Mucosa of descending colon (tissue), 3 donors: Measurements from ENCODE around the gene SHC2. TPM values are rescaled to one million over a fixed set of nuclear protein-coding genes. Genes with fewer than 3 reads are reported as not detected.
"Not testable (repeated sequence)": the region's sequence is repeated elsewhere in the genome, so short reads cannot be mapped to it uniquely, and the experiment has no call there.

Experiments used
- ATAC-seq: fragments of 200-7000 bp; cut with Tn5 transposase; one replicate; pipeline ENCODE4 v1.9.1; 2020; ENCODE audit warnings: mild to moderate bottlenecking, moderate library complexity
- DNase-seq, 3 donors: peaks; one replicate each; pipeline ENCODE4 v3.0.0-alpha.2; 2020
- H3K36me3 ChIP-seq: fragments of 200-600 bp; one replicate; pipeline ENCODE4 v1.8.0; 2021; ENCODE audit warnings: low read depth, mild to moderate bottlenecking
- H3K4me1 ChIP-seq: fragments of 200-600 bp; one replicate; pipeline ENCODE4 v1.8.0; 2021; ENCODE audit warnings: low read depth, mild to moderate bottlenecking
- H3K4me3 ChIP-seq: fragments of 200-600 bp; one replicate; pipeline ENCODE4 v1.8.0; 2021; ENCODE audit warnings: mild to moderate bottlenecking
- H3K9me3 ChIP-seq: fragments of 200-600 bp; one replicate; pipeline ENCODE4 v1.8.0; 2021; ENCODE audit warnings: mild to moderate bottlenecking
- intact Hi-C, 2 donors: fragments of 100-400 bp; cut with DNase I in 1 of 2; cut with micrococcal nuclease in 1 of 2; formaldehyde crosslinking; loops; one replicate each; pipeline versions ENCODE4 v1.11.0 to v1.11.1; 2022; cut with DNase I, micrococcal nuclease
- total RNA-seq, 3 donors: library from RNA; stranded (reverse); fragmentation: NEBNext Ultra II Directional in 2 of 3; extraction: Animal tissue kit (Norgen Biotek cat#: 25700) in 2 of 3; gene quantifications; one replicate each; pipeline versions ENCODE4 v1.2.1 to v1.2.4, GENCODE V29; 2021 to 2023
- TF ChIP-seq, protein P1 (sequence below): fragments of 200-600 bp; IDR thresholded peaks from one replicate; pipeline ENCODE4 v1.8.0; 2022; ENCODE audit warnings: antibody characterized with exemption, mild to moderate bottlenecking
- donor health status: DM: no; HTN: no; CAD: no; lungs with moderate emphysema.
- donor health status: DM: no; HTN: no; CAD: no.
- donor health status: DM: no; HTN: yes; CAD: no.

Gene SHC2
- total RNA-seq, 3 donors from 2014 or later = 5.3 to 39.3 (median 6.0) TPM

DNA sequence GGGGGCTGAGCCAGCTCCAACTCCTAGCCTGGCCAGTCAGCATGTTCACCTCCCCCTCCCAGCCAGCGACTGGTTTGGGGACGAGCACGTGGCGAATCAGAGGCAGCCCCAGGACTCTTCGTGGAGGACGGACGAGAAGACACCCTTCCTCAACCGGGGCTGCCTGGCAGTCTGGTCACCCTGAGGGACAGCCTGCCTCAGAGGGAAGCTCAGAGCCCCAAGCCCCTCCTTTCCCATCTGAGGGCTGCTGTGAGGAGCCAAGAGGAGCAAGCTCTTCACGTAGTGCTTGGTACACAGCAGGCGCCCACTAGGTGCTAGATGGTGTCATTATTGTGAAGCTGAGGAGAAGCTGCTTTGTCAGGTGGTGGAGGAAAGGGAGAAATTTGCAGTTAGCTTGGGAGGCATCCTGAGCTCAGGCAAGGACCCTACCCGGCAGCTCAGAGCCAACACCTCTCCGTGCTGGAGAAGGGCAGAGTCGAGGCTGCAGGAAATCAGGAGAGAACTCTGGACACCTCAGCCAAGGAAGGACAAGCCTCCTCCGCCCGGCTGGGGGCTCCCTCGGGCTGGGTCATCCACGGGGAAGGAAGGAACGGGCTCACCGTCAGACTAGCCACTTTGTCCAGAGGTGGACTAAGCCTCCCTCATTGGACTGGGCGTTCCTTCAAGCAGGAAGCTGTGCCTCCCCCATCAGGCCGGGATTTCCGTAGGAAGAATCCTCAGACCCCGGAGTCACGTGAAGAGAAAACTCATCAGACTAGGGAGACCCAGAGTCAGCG is 37.0 kb downstream of the SHC2 start:
- TF ChIP-seq, protein P1, sequence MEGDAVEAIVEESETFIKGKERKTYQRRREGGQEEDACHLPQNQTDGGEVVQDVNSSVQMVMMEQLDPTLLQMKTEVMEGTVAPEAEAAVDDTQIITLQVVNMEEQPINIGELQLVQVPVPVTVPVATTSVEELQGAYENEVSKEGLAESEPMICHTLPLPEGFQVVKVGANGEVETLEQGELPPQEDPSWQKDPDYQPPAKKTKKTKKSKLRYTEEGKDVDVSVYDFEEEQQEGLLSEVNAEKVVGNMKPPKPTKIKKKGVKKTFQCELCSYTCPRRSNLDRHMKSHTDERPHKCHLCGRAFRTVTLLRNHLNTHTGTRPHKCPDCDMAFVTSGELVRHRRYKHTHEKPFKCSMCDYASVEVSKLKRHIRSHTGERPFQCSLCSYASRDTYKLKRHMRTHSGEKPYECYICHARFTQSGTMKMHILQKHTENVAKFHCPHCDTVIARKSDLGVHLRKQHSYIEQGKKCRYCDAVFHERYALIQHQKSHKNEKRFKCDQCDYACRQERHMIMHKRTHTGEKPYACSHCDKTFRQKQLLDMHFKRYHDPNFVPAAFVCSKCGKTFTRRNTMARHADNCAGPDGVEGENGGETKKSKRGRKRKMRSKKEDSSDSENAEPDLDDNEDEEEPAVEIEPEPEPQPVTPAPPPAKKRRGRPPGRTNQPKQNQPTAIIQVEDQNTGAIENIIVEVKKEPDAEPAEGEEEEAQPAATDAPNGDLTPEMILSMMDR = no peak
- ATAC-seq (no peak), DNase-seq (no peak)
- no peaks in the 10 kb centered on the region for H3K9me3 ChIP-seq
- no peak overlapping the region for H3K4me3 ChIP-seq
- intact Hi-C loops = no loop called here
- H3K36me3 ChIP-seq = no peaks in the 10 kb centered on the region
- H3K4me1 ChIP-seq = no peaks in the 10 kb centered on the region

DNA sequence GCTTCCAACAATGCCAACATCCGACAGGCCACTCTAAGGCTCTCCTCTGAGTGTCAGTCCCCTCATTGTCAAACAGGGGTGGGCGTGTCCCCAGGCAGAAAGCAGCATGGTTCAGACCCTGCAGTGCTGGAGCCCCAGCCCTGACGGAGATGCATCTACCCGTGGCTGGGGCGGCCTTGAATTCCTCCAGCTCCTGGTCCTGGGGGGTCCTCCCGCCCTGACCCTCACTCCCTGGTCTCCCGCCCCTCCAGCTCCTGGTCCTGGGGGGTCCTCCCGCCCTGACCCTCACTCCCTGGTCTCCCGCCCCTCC is 38.0 kb downstream of the SHC2 start:
- ATAC-seq, H3K4me3 ChIP-seq, H3K36me3 ChIP-seq, H3K9me3 ChIP-seq, intact Hi-C loops, H3K4me1 ChIP-seq, DNase-seq: not testable (repeated sequence)

DNA sequence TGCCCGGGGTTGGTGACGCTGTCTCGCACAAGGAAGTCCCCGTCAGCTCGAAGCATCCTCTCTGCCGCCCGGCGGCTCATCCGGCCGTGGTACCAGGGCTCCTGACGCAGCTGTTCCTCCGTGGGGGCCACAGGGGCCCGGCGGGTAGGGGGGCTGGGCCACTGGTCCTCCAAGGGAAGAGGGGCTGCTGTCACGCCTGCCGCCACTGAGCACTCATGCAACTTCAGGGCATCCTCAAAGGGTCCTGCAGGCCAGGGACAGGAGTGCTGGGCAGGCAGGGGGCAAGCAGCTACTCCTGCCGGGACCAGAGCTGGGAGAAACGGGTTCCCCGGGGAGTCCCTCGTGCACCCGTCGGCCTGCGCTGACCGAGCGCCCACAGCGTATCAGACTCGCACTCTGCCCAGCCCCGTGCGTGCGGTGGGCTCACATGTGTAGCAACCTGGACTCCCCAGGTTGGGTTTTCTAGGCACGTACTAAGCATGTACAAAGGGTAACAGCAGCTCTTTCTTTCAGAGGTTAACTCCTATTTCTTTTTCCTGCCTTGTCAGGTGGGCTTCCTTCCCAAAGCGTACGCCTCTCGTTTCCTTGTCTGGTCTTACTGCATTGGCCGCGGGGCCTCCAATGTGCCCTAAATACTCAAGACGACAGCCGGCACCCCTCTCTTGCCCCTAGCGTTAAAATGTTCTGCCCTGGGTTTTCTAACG is 38.5 kb downstream of the SHC2 start:
- H3K4me1 ChIP-seq = no peaks in the 10 kb centered on the region
- H3K4me3 ChIP-seq = no peak overlapping the region
- TF ChIP-seq, protein P1 = no peak
- DNase-seq = no peak
- no peaks in the 10 kb centered on the region for H3K9me3 ChIP-seq
- no peaks in the 10 kb centered on the region for H3K36me3 ChIP-seq
- intact Hi-C loops = no loop called here
- ATAC-seq = no peak

- TF ChIP-seq, protein P1 = no peak
- ATAC-seq = no peak
Observed at GRCh38 chr19:419721-420515, 40.9 kb downstream of the SHC2 start.

GRCh38 chr19:418761-419671 is 41.8 kb downstream of the SHC2 start:
- H3K36me3 ChIP-seq = no peaks in the 10 kb centered on the region
- H3K9me3 ChIP-seq = no peaks in the 10 kb centered on the region
- peak in 1 of 3 donors; percentile 41 for DNase-seq
- ATAC-seq = no peak
- H3K4me3 ChIP-seq = no peak overlapping the region
- no peaks in the 10 kb centered on the region for H3K4me1 ChIP-seq
- intact Hi-C loops = no loop called here
- TF ChIP-seq, protein P1 = no peak

More at GRCh38 chr19:419721-420515, 40.9 kb downstream of the SHC2 start:
- no peaks in the 10 kb centered on the region for H3K9me3 ChIP-seq
- no peak overlapping the region for H3K4me3 ChIP-seq
- no peaks in the 10 kb centered on the region for H3K4me1 ChIP-seq
- DNase-seq = peak in 1 of 3 donors; percentile 14
- intact Hi-C loops = no loop called here
- no peaks in the 10 kb centered on the region for H3K36me3 ChIP-seq
